HG02588 (cell line): ENCODE results near the gene QPRT.
"Not testable (repeated sequence)": the region's sequence is repeated elsewhere in the genome, so short reads cannot be mapped to it uniquely, and the experiment has no call there.

Experiments used
- ATAC-seq: cut with Tn5 transposase; IDR thresholded peaks from one replicate; pipeline ENCODE4 v1.9.1; 2021; ENCODE audit warnings: mild to moderate bottlenecking, moderate library complexity; ENCODE audit not compliant: unreplicated experiment

QPRT gene

GRCh38 chr16:29689490-29690351, 10.7 kb downstream of the QPRT start:
- ATAC-seq: not testable (repeated sequence)

DNA sequence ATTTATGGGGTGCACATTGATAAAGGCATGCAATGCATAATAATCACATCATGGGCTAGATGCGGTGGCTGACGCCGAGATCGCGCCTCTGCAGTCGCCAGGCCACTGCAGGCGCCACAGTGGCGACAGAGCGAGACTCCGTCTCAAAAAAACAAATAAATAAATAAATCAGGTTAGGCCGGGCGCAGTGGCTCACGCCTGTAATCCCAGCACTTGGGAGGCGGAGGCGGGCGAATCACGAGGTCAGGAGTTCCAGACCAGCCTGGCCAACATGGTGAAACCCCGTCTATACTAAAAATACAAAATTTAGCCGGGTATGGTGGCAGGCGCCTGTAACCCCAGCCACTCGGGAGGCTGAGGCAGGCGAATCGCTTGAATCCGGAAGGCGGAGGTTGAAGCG, 13.6 kb downstream of the QPRT start:
- not testable (repeated sequence) for ATAC-seq

DNA sequence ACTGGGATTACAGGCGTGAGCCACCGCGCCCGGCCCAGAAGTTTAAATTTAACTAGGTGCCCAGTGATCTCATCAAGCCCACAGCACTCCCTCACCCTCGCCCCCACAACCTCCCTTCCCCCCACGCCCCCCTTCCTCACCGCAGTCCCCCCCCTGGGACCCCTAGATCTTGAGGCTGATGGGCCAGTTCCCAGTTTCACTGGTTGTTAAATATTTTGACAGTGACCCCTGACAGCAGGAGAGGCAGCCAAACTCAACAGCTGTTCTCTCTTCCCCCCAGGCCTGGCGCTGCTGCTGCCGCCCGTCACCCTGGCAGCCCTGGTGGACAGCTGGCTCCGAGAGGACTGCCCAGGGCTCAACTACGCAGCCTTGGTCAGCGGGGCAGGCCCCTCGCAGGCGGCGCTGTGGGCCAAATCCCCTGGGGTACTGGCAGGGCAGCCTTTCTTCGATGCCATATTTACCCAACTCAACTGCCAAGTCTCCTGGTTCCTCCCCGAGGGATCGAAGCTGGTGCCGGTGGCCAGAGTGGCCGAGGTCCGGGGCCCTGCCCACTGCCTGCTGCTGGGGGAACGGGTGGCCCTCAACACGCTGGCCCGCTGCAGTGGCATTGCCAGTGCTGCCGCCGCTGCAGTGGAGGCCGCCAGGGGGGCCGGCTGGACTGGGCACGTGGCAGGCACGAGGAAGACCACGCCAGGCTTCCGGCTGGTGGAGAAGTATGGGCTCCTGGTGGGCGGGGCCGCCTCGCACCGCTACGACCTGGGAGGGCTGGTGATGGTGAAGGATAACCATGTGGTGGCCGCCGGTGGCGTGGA, 15.6 kb downstream of the QPRT start:
- no peak for ATAC-seq

GRCh38 chr16:29695675-29696074, 16.7 kb downstream of the QPRT start:
- not testable (repeated sequence) for ATAC-seq

- ATAC-seq: no peak
Measured at GRCh38 chr16:29696881-29697331, 17.9 kb downstream of the QPRT start.

GRCh38 chr16:29697391-29697790, 18.4 kb downstream of the QPRT start:
- ATAC-seq: no peak

GRCh38 chr16:29698042-29698441, 19.1 kb downstream of the QPRT start:
- ATAC-seq: no peak

DNA sequence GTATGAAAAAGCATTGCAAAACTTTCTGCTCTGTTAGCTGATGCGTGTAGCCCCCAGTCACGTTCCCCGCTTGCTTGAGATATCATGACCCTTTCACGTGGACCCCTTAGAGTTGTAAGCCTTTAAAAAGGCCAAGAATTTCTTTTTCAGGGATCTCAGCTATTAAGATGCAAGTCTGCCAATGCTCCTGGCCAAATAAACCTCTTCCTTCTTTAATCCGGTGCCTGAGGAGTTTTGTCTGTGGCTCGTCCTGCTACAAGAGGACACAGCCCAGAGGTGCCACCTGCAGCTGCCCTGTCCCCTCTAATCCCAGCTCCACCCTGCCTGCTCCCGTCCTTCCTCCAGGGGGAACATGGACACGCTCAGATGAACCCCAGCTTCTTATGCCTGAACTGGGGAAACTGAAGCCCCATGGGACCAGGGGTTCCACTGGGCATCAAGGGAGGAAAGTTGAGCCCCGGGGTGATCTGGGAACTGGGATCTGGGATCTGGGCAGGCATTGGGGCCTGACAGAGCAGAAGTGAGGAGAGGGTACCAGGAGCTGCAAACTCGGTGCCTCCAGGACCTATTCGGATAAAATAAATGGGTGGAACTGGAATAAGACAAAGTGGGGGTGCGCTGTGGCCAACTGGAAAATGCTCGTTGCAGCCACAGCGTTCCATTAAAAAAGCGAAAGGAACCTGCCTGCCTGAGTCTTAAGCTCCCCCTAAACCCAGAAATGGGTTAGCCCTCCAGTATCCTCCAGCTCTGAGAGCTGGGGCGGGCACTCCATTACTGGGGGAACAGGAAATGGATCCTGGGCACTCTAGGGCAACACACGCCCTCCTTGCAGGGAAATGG, 19.7 kb downstream of the QPRT start:
- ATAC-seq: no peak

DNA sequence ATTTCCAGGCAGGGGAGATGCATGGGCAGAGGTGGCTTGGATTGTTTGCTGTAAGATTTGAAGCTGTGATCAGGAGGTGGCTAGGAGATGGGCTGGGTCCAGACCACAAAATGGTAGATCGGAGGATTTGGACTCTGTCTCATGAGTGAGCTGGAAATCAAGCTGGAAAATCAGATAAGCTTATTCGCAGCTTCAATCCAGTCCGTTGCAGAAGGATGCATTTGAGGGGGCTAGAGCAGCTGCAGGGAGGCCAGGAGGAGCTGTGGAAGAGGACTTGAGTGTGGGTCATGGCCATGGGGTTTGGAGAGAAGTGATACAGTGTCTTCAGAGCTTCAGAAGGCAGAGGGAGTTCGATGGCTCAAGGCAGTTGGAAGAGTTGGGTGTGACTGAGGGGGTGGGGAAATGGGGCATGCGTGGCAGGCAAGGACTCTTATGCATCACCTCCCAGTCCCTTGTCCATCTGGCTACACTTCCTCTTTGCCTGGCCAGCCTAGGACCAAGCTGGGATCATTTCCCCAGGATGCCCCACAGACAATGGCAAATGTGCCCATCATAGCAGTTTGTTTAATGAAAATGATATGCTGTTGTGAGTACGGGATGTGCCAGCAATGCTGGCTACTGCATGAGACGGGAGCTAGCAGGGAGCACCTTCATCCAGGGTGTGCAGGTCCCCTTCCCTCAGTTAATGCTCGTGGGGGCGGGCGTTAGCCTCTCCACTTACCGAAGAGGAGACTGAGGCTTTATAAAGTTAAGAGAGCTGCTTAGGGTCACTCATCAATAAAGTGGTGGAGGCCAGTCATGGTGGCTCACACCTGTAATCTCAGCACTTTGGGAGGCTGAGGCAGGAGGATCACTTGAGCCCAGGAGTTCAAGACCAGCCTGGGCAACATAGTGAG, 20.6 kb downstream of the QPRT start:
- ATAC-seq: no peak

DNA sequence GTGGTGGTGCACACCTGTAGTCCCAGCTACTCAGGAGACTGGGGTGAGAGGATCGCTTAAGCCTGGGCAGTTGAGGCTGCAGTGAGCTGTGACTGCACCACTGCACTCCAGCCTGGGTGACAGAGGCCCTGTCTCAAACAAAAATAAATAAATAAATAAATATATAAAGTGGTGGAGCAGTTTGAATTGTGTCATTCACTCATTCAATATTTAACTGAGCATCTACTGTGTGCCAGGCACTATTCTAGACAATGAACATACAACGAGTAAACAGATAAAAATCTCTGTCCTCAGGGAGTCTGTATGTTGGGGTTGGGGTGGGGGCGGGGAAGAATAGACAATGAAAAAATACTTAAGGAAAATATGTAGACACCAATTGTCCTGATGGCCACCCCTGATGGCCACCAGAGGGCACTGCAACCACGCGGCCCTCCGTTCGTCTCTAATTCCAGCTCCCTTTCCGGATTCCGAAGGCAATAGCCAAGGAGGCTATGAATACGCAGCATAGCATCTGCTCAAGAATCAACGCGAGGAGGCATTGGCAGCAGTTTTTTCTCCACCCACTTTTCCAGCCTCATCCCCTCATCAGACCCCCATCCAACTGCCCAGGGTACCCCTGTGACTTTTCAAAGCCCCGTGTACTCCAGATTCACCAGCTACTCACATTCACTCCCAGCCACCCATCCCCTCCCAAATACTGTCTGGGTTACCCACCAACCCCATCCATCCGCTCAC, 21.4 kb downstream of the QPRT start:
- no peak for ATAC-seq

DNA sequence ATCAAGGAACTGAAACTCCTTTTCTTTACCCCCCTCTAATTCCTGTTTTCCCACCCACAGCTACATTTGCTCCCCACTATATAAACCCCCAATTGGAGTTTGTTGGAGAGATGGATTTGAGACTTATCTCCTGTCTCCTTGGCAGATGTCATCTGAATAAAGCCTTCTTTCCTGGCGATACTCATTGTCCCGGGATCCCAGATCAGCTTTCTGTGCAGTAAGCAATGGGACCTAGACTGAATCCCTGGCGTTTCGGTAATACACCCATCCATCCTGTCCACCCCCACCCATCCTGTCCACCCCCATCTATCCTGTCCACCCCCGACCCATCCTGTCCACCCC, 22.2 kb downstream of the QPRT start:
- ATAC-seq: no peak

- ATAC-seq: peak; percentile 21
Measured at GRCh38 chr16:29702269-29702668, 23.3 kb downstream of the QPRT start.

DNA sequence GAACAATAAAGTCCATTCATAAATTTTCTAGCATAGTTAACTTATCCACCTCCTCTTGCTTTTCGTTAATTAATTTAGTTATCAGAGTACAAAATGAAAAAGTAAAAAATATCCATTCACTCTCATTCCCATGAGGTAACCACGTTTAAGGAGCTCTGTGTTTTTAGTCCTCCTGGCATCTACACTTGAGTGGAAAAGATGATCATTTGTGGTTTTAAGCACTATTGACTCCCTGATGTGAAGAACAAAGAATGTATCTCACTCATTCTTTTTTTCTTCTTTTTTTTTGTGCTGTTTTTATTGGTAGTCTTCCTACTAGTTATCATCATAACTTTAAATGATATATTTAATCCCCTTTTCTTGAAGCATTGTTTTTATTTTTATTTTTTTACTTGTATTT, 26.1 kb downstream of the QPRT start:
- no peak for ATAC-seq

DNA sequence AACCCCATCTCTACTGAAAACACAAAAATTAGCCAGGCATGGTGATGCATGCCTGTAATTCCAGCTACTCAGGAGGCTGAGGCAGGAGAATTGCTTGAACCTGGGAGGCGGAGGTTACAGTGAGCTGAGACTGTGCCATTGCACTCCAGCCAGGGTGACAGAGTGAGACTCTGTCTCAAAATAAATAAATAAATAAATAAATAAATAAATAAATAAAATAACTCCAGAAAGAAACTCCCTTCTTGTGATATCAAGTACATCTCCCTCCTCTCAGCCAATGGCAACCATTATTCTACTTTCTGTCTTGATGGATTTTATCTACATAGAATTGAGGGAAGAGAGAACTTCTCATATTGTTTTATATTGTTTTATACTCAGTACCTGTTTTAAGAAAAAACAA, 28.2 kb downstream of the QPRT start:
- not testable (repeated sequence) for ATAC-seq

DNA sequence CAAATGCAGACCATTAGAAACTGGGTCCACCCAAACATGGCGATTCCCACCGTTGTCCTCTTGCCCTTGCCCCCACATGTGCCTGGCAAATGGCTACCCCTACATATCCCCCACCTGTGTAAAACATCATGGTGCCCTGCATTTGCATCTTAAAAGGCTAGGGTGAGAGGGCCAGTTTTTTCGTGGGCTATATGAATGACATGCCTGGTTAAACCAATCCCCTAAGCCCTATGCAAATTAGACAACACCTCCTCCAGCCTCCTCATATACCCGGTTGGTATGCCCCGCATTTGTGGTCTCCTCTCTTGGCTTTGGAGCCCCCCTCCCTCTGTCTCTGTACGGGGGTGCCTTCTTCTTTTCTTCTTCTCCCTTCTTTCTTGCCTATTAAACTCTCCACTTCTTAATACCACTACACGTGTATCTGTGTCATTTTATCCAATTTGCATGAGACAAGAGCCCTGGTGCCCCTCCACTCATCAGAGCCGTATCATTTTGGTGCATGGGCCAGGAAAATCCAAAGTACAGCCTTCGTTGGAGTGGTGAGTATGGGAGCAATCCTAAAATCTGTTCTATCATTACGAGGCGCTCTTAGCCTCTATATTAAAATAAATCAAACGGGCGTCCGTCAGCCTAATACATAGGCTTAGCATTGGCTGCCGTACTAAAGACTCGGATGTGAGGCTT, 30.1 kb downstream of the QPRT start:
- no peak for ATAC-seq

DNA sequence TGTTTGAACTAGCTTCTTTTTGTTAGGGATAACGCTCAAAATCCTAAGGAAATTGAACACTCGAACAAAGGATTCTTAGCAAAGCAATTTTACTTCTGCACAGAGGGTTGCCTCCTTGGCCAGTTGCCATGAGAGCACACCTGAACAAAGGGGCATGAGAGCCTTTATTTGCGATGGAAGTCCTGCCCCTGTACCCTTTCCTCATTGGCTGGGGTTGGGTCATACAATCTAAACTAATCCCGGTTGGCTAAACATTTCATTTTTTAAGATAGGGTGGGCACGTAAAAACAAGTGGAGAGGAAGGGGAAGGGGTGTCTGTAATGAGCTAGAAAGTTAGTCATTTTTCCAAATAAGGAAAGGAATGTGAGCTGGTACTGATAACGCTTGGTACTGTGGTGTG, 30.7 kb downstream of the QPRT start:
- not testable (repeated sequence) for ATAC-seq

- ATAC-seq: no peak
Measured at GRCh38 chr16:29710227-29711219, 31.5 kb downstream of the QPRT start.

- ATAC-seq: no peak
Measured at GRCh38 chr16:29712809-29713208, 33.8 kb downstream of the QPRT start.
